ENCODE data around the gene IL21R.

IL21R gene

DNA sequence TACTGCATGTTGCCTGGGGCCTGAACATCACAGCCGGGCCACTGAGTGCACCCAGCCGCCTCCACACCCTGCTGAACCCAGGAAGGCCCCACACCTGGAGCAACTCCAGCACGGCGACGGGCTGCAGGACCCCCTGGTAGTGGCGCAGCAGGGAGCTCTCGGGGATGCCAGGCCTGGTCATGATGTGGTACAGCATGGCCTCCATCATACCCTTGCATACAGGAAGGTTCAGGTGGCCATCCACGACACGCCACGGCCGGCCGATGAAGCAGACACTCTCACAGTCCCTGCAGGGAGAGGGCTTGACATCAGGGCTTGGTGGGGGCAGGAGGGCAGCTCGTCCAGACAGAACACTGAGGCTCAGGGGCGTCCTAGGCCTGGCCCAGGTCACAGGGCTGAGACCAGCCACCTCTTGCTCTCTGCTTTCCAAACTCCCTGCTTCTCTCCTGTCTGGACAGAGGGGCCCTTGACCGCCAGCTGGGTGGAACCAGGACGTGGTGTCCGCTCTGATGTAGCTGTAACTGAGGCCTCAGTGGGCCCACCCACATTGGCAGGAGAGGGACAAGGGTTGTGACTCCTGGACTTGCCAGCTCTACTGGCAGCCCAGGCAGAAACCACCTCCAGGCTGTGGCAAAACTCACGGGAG is 60.3 kb downstream of the IL21R start:
- in situ Hi-C loops (cut with MboI; ENCODE audit: low sequenced_read_pairs), result no loop called here

DNA sequence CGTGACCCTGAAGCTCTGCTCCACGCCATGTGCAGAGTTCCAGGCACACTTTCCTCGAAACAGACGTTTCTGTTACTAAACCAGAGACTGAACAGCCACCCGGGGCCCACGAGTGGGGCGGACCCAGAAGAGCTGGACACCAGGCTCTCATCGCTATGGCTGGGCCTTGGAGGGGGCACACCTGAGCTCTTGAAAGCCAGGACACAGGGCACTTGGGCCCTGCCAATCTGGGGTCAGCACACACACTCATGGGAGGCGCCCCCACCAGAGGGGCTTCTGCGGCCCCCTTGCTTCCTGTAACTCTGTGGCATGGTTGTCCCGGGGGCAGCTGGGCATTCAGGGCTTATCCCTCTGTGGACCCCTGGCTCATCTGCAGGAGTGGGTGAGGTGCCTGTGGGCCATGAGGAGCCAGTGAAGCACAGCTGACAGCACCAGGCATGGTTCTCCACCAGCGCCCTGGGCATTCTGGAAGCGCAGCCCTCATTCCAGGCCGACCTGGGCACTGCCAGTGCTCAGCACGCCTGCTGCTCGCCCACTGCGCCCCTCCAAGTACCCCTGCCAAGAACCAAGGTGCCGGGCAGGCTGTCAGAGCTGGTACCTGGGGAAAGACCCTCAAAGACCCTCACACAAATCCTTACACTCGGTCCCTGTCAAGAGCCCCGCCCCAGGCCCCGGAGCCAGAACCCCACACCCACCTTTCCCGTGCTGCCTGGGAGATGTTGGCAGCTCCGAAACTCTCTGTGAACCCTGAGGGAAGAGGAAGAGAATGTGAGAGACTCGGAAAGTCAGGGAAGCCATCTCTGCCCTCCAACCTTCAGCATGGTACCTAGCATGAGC is 61.1 kb downstream of the IL21R start:
- in situ Hi-C loops (cut with MboI; ENCODE audit: low sequenced_read_pairs), result no loop called here

DNA sequence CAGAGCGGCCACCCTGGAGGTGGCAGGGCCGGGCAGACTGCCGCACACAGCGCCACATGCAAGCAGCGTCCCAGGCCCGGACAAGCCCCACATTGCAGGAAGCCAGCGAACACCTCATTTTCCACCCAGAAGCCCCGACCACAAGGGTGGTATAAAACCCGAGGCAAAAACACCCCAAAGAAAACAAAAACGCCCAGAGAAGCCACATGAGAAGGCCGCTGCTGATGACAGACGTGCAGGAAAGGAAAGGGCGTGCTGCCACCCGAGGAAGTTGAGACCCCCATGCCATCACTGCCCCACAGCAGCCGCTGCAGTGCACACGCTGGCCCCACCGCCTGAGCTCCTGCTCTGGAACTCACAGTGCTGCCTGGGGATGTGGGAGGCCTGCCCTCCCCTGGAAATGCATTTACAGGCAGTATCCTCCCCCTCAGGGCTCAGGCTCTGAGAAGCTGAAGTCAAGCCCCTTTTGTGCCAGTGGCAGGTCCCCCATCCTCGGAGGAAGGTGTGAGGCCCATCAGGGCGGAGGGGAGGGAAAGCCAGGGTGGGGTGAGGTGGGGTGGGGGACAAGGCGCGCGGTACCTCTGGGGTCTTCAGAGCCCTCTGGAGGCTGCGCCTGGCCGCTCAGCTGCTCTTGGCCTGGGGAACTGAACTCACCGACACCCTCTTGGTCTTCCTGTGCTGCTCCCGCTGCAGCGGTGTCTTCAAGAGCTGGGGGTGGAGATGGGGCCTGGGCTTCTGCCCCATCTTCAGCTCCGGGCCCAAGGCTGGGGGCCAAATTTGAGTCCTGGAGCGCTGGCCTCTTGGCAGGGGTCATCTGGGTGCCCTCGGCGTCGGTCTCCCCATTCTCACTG is 62.0 kb downstream of the IL21R start:
- in situ Hi-C loops (cut with MboI; ENCODE audit: low sequenced_read_pairs), result no loop called here

DNA sequence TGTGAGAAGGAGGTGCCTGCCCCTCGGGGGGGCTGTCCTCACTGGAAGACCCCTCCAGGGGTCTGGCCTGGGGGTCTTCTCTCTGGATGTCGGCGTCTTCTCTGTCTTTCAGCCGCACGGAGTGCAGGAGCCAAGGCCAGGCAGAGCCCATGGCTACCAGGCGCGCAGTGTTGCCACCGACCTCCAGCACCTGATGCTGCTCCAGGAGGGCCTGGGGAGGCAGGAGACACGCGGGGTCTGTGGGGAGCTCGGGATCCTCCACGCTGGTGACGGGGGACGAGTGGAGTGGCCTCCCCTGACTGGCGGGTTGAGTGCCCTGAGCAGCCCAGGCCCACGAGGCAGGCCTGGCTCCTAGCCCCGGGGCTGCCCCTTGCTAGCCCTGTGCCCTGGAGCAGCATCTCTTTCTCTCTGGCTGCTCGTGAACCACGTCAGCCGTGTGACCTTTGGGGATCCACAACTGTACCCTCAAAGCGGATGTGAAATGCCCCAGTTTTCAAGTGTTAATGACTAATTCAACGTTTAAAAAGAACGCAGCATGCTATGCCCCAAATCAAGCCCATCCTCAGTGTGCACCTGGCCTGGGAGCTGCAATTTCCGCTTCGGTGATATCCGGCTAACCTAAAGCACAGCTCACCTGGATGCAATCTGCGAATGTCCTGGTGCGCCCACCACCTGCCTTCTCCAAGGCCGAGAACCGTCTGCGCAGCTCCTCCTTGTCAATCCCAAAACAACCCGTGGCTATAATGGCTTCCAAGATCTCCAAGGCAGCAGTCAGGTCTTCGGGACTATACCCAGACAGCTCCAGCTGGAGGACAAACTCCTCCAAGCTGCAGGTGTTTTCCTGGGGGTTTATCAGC is 62.9 kb downstream of the IL21R start:
- in situ Hi-C loops (cut with MboI; ENCODE audit: low sequenced_read_pairs), result no loop called here

DNA sequence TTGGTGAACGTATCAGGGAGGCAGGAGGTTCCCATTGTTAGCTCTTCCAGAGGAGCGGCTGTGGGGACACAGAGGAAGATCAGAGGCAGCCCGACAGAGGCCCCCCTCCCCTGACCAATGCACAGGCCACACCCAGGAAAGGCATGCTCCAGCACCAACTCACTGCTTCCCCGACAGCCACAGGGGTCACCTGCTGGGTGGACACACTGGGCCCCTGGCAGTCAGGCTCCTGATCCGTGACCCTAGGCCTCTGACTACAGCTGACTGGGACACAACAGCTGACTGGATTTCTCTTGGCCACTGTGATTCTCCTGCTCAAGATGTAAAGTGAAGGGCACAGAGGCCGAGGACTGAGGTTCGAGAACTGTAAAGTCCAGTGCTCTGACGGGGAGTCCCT is 63.5 kb downstream of the IL21R start:
- in situ Hi-C loops (cut with MboI; ENCODE audit: low sequenced_read_pairs), result no loop called here

DNA sequence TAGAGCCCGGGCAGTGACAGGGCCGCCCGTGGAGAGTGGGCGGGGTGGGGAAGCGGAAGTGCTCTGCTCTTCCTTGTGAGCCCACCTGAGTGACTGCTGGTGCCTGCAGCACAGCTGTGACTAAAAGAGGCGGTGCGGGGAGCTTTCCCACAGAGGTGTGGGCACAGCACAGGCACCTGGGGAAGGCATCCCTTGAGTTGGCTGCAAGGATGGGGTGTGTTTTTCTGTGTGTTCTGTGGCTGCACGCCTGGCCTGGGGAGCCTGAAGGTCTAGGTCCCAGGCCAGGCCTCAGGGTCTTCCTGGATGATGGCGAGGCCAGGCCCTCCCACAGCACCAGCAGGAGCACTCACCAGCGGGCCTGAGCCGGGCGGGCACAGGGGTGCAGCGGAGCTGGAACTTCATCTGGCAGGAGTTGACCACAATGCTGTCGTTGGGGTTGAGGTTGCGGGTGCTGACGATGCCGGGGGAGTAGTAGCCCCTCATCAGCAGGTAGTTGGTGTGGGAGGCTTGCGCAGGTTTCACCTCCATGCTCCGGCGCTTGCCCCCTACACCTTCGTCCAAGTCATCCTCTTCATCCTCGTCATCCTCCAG is 67.1 kb downstream of the IL21R start:
- in situ Hi-C loops (cut with MboI; ENCODE audit: low sequenced_read_pairs), result no loop called here

DNA sequence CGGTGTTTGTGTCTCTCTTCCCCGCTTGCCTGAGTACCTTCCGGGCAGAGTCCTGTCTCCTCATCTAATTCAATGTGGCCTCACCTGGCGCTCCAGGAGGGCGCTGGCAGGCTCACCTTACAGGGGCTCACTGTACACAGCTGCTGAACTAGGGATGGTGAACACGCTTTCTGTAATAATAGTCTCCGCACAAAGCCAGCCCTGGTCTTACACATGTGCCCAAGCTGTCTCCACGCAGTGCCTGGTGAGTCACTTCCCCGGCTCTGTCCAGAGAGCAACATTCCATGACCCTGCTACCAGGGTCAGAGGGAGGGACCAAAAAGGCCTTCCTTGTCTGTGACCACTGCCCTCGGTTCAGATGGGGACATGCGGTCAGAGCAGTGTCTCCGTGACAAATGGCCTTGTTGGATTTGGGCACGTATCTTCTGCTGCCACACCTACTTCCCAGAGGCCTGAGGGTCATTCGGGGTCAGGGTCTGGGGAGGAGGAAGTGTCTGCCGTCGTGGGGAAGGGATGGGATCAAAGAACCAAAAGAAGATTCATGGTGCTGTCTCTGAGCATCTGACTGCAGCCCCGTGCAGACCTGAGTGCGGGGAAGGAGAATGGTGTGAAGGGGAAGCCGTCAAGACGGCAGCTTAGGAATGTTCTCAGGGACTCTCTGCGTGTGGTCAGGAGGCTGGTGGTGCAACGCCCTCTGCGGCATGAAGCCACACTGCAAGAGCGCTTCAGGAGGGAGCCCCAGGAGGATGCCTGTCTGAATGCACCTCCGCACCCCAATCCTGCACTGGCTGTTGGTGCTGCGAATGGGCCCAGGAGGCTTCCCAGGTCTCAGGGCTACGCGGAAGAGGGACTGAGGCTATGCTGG is 68.8 kb downstream of the IL21R start:
- in situ Hi-C loops (cut with MboI; ENCODE audit: low sequenced_read_pairs), result no loop called here

DNA sequence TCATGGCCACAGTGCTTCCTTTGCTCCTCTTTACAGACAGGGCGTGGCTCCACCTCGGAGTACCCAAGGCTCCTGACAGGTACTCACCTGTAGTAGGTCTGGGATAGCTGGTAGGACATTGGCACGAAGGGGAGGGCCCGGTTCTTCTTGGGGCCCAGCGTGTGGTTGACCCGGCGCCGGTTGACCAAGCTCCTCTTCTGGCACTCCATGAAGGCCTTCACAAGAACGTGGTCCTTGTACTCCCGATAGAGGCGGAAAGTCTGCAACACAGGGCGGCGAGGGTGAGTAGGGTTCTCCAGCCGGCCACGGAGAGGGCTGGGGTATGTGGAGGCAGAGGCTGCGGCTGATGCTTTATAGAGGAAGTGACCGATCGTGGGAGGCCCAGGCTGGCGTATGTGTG is 69.7 kb downstream of the IL21R start:
- in situ Hi-C loops (cut with MboI; ENCODE audit: low sequenced_read_pairs), result no loop called here

DNA sequence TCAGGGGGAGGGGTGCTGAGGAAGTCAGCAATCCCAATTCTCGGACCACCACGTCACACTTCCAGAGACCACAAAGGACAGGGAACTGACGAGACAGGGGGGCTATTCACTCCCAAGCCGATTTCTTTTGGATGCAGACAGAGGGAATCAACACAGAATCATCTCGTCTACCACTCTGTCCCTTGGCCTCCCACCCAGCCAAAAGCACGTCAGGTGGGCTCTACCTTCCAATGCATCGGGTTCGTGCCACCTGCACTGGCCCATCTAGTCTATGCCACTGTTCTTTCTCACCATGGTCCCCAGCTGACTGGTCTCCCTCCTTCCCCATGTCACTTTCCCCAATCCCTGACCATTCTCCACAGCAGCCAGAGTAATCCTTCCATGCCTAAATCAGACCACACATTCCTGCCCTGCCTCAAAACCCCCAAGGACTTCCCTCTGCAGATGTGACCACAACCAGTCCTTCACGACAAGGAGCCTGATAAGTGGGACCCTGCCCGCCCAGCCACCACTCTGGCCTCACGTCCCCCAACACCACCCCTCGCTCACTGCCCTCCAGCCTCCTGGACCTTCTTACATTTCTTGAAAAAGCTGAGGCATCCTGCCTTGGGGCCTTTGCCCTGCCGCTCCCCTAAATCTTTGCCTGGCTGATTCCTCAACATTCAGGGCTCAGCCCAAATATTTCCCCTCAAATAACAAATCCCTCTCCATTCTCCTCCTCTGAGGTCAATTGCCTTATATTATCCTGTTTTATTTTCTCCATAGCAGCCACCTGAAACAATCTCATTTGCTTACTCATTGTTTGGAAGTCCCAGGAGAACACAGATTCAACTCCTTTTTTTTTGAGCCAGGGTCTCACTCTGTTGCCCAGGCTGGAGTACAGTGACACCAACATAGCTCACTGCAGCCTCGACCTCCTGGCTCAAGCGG is 70.4 kb downstream of the IL21R start:
- in situ Hi-C loops (cut with MboI; ENCODE audit: low sequenced_read_pairs), result no loop called here

DNA sequence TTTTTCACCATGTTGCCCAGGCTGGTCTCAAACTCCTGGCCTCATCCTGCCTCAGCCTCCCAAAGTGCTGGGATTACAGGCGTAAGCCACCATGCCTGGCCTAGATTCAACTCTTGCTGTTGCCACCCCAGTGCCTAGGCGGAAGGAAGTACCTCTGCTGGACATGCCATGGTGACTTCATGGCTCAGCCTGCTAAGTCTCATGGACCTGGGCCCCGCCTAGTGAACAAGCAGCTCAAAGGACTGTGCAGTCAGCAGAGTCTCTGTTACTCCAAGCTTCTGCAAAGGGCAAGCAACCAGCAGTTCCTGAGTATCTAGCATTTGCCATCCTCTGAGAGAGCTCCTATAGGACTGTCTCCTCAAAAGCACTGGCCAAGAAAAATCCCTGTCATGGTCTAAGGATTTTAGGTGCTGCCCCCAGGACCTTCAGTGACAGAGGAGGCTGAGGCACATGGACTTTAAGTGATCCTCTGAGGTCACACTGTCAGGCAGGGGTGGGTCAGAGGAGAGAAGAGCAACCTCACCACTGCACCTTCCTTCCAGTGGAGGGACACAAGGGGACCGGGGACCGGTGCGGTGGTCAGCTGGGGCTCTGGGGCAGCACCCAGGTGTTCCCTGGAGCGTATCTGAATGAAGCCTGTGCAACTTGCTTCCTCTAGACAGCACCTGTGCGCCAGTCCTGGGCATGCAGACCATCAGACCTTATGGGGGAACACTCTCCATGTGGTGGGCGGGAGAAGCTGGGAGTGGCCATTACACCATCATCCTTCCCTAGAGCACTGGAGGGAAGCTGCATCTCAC is 71.3 kb downstream of the IL21R start:
- in situ Hi-C loops (cut with MboI; ENCODE audit: low sequenced_read_pairs), result no loop called here

DNA sequence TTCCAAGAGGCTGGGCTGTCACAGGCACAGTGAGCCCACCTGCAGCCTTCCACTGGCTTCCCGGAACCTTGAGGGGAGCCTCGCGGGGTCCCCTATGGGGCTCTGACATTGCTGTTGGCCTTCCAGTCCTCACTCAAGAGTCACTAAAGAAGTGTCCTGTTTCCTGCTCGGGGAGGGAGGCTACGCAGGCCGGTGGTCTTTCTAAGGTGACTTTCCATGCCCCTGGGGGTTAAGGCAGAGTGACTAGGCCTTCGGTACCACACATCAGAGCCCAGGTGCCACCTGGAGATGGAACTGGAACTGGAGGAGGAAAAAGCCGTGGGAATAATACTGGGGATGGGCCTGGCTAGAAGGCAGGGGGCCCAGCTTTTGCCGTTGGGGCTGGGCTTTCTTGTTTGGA is 72.1 kb downstream of the IL21R start:
- in situ Hi-C loops (cut with MboI; ENCODE audit: low sequenced_read_pairs), result no loop called here

DNA sequence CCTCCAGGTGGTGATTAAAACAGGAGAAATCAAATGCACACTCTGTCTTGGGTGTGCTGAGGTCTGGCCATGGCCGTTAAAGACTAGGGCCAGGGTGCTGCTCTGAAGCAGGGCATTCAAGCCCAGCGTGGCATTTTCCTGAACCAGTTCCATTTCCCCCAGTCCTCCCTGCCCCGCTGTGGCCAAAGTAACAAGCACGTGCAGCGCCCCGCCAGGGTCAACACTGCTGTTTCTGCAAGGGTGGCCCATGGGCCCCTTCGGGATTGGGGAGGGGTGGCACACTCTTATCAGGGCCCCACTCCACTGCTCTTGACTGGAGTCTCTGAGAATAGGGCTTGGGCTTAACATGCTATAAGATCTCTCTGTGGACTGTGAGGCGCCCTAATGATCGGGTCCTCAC is 72.9 kb downstream of the IL21R start:
- in situ Hi-C loops (cut with MboI; ENCODE audit: low sequenced_read_pairs), result no loop called here

DNA sequence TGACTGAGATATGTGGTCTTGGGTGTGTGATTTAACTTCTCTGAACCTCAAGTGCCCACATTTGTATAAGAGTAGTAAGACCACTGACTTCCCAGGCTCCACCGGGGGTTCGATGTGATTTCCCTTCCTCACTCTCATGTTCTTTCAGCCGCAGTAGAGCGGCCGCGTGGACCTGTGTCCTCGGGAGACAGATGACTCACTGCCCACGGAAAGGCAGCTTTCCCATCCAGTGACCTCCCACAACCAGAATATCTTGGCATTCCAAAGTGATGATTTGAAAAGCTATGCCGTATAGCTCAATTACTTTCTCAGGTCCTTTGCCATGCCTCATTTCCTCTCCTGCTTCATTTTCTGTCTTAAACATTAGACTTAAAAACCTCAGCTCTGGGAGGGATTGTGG is 73.6 kb downstream of the IL21R start:
- in situ Hi-C loops (cut with MboI; ENCODE audit: low sequenced_read_pairs), result no loop called here

DNA sequence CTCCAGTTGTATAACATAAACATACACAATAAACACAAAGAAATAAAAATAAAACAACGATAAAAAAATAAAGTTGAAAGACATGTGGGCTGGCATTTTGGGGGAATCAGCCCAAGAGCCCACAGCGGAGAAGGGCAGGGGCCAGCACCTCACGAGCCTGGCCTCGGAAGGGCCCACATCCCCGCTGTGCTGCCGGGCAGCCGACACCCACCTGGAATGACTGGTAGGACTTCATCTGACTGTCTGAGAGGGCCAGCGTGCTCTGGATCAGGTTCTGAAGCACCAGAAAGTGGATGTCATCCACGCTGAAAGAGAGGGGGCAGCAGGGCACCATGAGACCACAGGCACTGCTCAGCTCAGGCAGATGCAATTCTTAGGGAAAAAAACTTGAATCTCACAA is 74.3 kb downstream of the IL21R start:
- in situ Hi-C loops (cut with MboI; ENCODE audit: low sequenced_read_pairs), result no loop called here

DNA sequence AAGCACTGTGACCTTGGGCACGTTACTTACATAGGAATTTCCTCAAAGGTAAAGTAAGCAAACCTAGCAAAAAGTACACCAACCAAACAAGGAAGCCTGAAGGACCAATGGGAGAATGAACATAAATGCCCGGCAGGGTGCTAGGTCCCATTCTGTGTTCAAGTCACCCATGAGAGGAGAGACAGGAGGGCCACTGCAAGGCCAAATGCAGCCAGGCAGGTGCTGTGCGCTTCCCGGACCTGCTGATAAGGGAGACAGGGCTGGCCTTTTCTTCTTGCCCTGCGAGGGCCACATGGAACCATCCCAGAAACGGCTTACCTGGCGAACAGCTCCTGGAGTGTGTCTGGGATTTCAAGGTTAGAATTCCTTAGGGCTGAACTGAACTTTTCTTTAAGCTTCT is 78.8 kb downstream of the IL21R start:
- in situ Hi-C loops (cut with MboI; ENCODE audit: low sequenced_read_pairs), result no loop called here

DNA sequence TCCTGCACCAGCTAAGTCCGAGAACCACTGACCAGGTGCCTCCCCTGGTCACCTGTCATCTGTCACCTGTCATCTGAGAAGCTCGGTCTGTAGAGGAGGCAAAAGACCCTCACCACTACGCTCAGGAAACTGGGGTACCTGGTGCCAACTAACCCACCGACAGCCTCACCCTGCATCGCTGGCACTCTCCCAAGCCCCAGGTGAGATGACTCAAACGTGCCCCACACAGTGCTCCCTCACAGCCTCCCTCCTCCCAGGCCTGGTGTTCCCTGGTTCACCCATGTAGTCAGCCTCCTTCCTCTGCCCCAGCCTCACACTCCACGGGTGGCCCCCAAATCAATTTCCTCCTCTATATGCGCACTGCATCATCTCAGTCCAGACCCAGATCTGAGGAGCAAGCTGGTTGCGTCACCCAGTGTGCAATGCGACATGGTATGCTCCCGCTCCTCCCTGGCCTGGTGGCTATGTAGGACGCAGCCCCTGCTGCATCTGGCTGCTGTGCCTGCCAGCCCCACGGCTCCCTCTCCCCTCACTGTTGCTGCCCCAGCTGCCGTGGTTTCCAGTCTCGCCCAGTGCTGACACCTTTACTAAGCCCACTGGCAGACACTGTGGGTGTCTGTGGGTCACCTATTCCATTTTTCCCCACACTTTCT is 79.4 kb downstream of the IL21R start:
- in situ Hi-C loops (cut with MboI; ENCODE audit: low sequenced_read_pairs), result no loop called here

Data from hTERT RPE-1 (cell line).